ENCODE results near the gene CYP19A1.

CYP19A1 gene

DNA sequence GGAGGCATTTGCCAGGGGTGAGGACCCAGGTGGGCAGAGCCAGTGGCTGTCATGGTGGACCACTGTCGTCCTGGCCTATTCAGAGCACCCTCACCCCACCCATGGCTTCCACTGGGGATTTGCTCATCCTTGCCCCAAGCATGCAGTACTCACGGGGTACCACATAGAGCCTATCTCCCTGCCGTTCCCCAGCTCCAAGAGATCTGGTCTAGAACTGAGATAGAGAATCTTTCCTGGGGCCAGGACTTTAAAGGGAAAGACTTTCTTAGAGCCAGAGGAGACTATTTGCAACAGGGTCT lies 166.8 kb downstream of the CYP19A1 start:
- Histone ChIP-seq H3K4me3 (no peak overlapping the region), H3K27ac (peak overlapping the region in 6 of 21 experiments; percentile 5 to 63 (median 22))

DNA sequence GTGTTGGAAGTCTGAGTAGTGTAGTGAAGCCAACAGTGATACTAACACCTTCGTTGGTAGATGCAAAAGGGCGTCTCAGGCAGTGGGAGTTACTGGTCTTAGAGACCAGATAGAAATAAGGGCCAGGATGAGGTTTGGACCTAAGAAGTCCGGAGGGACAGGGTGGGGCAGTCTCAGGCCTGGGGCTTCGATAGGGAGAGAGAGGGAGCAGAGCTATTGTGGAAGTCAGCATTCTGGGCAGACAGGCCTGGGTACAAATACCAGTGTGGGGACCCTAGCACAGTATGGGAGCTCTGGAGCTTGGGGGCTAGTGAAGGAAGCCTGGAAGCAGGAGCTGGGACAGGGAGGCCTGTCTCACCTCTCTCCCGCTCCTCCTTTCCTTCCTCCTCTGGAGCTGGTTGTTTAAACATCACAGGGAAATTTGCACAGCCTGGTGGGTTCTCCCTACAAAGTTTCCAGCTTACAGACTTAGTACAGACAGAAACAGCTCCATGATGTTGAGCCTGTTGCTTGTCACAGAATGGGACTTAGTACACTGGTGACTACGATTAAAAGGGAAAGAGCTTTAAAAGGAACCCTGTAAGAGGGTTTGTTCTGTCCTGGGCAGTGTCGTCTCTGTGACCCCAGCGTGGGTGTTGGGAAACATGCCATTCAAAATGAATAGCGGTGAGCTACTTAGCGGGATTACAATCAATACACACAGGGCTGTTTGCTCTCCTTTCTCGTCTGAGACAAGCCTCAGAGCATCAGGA lies 167.3 kb downstream of the CYP19A1 start:
- Histone ChIP-seq H3K27ac (peak overlapping the region in 5 of 21 experiments; percentile 5 to 63 (median 18)), H3K4me3 (no peak overlapping the region)

DNA sequence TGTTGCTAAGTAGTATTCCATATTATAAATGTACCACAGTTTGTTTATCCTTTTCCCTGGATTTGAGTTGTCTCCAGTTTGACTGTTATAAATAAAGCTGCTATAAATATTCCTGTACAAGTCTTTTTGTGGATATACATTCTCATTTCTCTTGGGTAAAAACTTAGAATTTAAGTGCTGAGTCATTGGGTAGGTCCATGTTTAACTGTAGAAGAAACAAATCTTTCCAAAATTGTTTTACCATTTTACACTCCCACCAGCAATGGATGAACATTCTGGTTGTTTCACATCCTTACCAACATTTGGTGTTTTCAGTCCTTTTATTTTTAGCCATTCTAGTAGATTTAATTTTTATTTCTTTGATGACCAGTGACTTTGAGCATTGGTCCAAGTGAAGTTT lies 169.7 kb downstream of the CYP19A1 start:
- H3K27ac ChIP-seq, result no peak overlapping the region
- H3K4me3 ChIP-seq, result no peak overlapping the region

DNA sequence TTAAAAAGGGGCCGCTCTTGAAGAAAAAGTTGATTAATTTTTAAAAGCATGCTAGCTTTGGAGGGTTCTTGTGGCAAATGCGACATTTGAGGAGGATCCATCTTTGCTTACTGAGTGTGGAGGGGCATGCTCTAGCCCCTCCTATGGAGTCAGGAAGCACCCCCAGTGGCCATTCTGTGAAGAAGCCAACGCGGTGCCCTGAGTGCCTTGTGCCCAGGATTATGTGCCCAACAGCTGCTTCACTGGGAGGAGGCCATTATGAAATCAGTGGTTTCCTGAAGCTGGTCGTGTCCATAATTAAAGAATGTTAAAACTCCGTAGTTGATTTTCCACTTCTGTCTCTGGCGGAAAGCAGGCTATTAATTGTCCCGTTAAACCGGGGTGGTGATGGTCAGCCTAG lies 174.6 kb downstream of the CYP19A1 start:
- H3K4me3 ChIP-seq, result no peak overlapping the region
- peak overlapping the region in 4 of 21 experiments; percentile 6 to 57 (median 28) for H3K27ac ChIP-seq

DNA sequence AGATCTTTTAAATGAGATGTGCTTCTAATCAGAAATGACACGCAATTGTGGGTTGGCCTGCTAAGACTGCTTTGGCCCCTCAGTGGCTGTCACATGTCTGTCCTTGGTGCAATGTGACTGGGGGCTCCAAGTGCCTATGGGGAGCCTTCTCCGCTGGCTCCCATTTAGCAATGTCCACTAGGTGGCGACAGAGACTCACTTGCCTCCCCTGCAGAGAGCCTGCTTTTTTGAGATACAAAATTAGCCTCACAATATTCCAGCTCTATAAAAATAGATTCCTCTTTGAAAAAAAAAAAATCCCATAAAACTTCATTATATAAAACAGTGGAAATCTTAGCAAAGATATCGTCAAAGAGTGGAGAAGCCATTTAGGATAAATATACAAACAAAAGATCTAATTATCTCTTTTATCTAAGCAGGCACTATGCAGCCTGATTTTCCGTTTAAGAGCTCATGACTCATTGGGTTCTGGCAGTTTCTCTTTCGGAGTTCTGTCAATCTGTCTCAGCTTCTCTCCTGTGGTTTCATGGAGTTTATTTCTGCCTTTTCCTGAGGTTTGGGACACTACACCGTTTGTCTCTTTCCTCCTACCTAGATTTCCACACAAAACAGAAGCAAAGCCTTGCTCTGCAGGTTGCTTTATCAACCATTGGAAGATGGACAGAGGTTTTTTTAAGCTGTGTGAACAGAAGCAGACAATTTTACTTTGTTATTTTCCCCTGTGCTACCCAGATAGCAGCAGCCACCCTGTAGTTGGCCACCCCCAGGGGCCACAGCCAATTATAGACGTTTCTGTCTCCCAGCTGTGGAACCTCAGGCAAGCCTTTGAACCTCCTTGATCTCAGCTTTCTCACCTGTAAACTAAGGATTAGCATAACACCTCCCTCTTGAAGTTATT lies 175.3 kb downstream of the CYP19A1 start:
- Histone ChIP-seq H3K27ac (peak overlapping the region in 13 of 21 experiments; percentile 6 to 71 (median 37)), H3K4me3 (peak overlapping the region in 2 of 7 experiments; percentile 13 to 15)

DNA sequence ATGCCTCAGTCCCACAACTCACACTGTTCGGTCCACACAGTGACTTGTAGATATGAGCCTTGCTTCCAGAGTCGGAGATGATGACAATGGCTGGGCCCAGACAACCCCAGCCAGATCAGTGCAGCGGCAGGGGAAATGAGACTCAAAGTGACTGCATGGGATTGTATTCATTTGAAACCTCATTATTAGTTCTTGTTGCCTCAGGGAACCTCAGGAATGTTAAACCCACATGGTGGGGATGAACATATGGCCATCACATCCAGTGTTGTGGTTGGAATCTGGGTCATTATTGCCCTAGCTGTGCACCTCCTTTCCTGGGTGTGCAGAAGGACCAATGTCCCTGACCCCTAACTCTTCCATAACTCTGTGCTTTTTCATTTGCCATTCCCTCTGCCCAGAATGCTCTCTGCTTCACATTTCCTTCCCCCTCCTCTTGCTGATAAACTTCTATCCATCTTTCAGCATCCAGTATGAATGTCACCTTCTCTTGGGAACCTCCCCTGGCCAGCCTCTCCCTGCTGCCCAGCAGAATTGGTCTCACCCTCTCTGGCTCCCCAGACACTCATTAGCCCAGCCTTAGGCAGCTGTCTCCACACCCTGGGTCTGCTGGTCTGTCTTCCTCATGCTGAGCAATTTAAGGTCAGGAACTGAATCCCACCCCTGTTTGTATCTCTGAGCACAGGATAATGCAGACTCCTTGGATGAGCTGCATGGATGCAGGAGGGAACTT lies 176.7 kb downstream of the CYP19A1 start:
- Histone ChIP-seq H3K4me3 (no peak overlapping the region), H3K27ac (no peak overlapping the region)

DNA sequence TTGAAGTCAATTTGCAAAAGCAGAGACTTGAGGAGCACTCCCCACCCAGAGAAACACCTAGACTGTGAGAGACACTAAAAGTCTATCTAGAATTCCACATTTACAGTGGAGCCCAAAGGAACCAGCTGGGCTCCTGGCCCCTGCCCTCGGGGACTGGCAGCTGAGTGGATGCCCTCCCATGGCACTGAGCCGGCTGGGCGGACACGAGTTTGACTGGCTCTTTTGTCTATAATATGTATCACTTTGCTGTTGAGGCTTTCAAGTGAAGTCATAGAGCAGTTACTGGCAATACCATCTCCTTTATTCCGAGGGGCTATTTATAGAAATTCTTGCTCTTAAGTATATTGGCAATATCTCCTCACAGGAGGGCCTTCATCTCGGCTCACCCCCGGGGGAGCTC lies 177.9 kb downstream of the CYP19A1 start:
- Histone ChIP-seq H3K27ac (no peak overlapping the region), H3K4me3 (no peak overlapping the region)
